ENCODE data around the gene MBNL1.

DNA sequence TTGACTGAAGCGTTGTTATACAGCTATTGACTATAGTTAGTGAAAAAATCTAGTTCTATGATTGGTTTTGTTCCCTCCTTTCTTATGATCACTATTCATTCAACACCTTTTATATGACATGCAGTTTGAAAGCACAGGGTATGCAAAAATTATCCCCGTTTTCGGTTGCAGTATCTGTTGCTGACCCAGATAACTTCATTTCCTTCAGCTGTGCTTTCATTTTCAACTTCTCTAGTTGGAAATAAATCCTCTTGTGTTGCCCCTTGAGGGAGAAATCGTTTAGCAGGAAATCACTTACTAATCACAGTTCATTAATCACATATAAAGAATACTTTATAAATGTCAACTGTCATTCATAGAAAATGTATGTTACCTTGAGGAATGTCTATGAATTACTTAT is 55.1 kb downstream of the MBNL1 start:
- TF ChIP-seq, protein P1, sequence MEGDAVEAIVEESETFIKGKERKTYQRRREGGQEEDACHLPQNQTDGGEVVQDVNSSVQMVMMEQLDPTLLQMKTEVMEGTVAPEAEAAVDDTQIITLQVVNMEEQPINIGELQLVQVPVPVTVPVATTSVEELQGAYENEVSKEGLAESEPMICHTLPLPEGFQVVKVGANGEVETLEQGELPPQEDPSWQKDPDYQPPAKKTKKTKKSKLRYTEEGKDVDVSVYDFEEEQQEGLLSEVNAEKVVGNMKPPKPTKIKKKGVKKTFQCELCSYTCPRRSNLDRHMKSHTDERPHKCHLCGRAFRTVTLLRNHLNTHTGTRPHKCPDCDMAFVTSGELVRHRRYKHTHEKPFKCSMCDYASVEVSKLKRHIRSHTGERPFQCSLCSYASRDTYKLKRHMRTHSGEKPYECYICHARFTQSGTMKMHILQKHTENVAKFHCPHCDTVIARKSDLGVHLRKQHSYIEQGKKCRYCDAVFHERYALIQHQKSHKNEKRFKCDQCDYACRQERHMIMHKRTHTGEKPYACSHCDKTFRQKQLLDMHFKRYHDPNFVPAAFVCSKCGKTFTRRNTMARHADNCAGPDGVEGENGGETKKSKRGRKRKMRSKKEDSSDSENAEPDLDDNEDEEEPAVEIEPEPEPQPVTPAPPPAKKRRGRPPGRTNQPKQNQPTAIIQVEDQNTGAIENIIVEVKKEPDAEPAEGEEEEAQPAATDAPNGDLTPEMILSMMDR (IDR thresholded peaks at IDR 0.05) = no peak
- no peak for TF ChIP-seq POLR2A (IDR thresholded peaks at IDR 0.05)
